Middle frontal gyrus (tissue), 1 donor: ENCODE measurements around the gene SLC16A5.
A peak's percentile ranks its signal among the peaks of the same experiment; 100 is the strongest.
"Not testable (repeated sequence)": the region's sequence is repeated elsewhere in the genome, so short reads cannot be mapped to it uniquely, and the experiment has no call there.

ENCODE experiments used
- DNase-seq: peaks from one replicate; pipeline ENCODE4 v3.0.0-alpha.2; 2015; ENCODE audit warnings: low spot score; ENCODE audit errors: extremely low spot score

SLC16A5 gene

GRCh38 chr17:75132018-75133000, 44.6 kb downstream of the SLC16A5 start:
- not testable (repeated sequence) for DNase-seq

GRCh38 chr17:75133001-75133400, 45.2 kb downstream of the SLC16A5 start:
- DNase-seq = no peak

DNA sequence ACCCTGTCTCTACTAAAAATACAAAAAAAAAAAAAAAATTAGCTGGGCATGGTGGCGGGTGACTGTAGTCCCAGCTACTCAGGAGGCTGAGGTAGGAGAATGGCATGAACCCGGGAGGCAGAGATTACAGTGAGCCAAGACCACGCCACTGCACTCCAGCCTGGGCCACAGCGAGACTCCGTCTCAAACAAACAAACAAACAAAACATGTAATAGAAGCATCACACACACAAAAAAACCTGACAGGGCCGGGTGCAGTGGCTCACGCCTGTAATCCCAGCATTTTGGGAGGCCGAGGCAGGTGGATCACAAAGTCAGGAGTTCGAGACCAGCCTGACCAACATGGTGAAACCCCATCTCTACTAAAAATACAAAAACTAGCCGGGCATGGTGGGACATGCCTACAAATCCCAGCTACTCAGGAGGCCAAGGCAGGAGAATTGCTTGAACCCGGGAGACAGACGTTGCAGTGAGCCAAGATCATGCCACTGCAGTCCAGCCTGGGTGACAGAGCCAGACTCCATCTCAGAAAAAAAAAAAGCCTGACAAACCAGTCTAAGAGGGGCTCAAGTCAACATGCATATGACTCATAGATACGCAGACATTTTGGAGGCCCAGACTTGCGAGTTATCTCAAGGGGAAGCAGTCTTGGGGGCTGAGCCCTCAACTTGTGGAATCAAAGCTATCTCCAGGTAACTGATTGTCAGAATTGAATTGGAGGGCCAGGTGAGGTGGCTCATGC, 46.0 kb downstream of the SLC16A5 start:
- DNase-seq = not testable (repeated sequence)

GRCh38 chr17:75135452-75135851, 47.7 kb downstream of the SLC16A5 start:
- no peak for DNase-seq

GRCh38 chr17:75135946-75136345, 48.2 kb downstream of the SLC16A5 start:
- DNase-seq = no peak

- not testable (repeated sequence) for DNase-seq
Observed at GRCh38 chr17:75137762-75138161, 50.0 kb downstream of the SLC16A5 start.

DNA sequence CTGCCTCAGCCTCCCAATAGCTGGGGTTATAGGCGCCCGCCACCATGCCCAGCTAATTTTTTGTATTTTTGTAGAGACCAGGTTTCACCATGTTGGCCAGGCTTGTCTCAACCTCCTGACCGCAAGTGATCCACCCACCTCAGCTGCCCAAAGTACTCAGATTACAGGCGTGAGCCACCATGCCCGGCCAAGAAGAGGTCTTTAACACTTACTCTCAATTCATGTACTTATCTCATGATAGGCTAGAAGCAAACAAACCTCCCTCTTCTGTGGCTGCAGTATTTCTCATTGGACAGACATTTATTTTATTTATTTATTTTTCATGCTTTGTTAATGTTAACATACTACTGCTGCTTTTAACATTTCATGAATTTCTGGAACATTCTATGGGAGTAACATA, 50.8 kb downstream of the SLC16A5 start:
- DNase-seq = no peak

- no peak for DNase-seq
Observed at GRCh38 chr17:75142236-75142971, 54.6 kb downstream of the SLC16A5 start.

- no peak for DNase-seq
Observed at GRCh38 chr17:75144816-75145512, 57.2 kb downstream of the SLC16A5 start.

- no peak for DNase-seq
Observed at GRCh38 chr17:75146592-75146991, 58.8 kb downstream of the SLC16A5 start.

DNA sequence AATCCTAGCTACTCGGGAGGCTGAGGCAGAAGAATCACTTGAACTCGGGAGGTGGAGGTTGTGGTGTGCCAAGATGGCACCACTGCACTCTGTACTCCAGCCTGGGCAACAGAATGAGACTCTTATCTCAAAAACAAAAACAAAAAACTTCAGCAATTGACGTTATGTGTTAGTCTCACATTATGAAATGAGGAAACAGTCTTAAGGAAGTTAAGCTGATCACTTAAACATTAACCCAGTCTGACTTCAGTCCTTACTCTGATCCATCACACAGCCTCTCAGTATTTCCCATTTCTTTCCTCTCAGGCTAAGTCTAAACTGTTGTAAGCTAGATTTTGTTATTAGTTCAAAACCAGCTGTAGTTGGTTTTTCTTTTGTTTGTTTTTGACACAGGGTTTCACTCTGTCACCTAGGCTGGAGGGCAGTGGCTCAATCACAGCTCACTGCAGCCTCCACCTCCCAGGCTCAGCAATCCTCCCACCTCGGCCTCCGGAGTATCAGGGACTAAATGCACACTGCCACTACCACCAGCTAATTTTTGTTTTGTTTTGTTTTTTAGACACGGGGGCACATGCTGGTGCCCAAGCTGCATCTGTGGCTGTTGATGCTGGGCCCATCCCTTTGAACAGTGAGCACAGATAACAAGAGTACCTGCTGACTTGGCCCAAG, 60.3 kb downstream of the SLC16A5 start:
- DNase-seq = no peak

DNA sequence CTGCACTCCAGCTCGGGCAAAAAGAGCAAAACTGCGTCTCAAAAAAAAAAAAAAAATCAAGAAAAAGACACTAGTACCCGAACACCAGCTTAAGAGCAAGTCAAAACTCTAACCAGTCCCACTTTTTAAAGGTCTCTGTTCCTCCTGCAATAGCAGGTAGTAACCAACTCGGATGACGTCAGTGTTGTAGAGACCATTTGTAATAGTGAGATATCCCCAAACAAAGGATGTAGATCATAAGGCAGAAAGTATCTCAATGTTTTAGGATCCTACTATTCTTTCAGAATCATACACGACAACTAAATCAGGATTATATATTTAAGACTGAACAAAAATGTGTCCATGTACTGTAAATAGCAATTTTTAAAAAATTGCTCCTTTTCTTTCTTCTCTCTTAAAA, 64.2 kb downstream of the SLC16A5 start:
- DNase-seq = no peak

- DNase-seq = no peak
Observed at GRCh38 chr17:75152523-75152921, 64.8 kb downstream of the SLC16A5 start.

DNA sequence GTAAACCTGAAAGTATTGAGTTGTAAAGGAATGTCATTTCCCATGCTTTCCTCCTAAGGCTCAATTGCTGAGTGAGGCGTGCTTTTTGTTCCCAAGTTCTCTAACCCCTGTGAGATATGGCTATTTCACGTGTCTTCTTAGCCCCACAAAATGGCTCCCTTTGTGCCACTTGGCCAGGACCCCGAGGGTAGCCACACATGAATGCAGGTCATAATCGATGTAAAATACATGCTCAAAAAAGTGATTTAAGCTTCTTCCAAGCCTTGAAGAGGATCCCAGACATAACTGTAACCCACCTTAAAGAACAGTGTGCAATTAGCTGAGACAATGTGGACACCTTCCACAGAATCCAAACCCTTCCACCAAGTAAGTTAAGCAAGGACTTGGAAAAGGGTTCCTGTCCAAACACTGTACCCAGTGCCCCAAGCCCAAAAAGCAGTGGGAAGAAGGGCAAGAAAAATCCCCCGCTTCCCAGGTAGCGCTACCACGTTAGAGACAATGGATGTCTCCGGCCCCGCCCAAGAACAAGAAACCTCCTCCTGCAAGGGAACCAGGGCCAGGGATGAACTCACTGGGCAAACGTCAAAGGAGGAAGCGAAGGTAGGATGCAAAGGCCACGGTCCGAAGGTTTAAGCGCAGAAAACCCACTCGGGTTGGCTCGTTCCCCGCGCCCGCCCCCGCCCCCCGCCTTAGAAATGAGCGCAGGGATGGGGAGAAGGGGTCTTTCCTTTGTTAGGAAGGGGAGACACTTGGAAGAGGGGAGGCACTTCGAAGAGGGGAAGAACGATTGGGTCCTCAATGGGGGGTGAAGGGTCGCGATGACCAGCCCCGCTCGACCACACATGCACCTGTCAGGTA, 65.4 kb downstream of the SLC16A5 start:
- no peak for DNase-seq

DNA sequence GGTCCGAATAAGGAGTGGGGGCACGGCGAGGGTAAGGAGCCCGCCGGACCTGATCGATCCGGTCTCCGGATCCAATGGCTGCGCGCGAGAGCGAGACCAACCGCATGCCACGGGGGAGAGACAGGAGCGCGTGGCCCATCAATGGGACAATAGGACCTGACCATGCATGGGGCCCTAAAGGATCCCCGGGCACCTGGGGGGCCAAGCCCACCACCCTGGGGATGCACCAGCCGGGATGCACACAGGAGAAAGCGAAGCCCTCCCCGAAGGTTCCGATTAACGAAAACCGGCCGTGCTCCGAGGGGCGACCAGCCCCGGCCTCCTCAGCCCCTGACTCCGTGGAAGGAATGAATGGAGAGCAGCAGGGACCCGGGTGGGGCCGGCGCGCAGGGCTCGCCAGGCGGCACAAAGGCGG, 66.0 kb downstream of the SLC16A5 start:
- DNase-seq = no peak

- DNase-seq = peak; percentile 92
Observed at GRCh38 chr17:75154195-75155106, 66.7 kb downstream of the SLC16A5 start, which contains the start of gene JPT1. TSS of gene JPT1 (minus strand) at chr17:75154512. CDS start at chr17:75154397, 115 bp downstream.

- no peak for DNase-seq
Observed at GRCh38 chr17:75155191-75155601, 67.4 kb downstream of the SLC16A5 start.
